ENCODE data around the gene LRP1B.
"Not testable (repeated sequence)": the region's sequence is repeated elsewhere in the genome, so short reads cannot be mapped to it uniquely, and the experiment has no call there.

The LRP1B gene

GRCh38 chr2:141058556-141058955 lies 1072.3 kb downstream of the LRP1B start:
- DNase-seq = no peak

- DNase-seq = no peak
Measured at GRCh38 chr2:141055531-141055930, 1075.3 kb downstream of the LRP1B start.

- DNase-seq = no peak
Measured at GRCh38 chr2:141048951-141049350, 1081.9 kb downstream of the LRP1B start.

GRCh38 chr2:141041281-141041680 lies 1089.5 kb downstream of the LRP1B start:
- no peak for DNase-seq

GRCh38 chr2:141038341-141038740 lies 1092.5 kb downstream of the LRP1B start:
- no peak for DNase-seq

- DNase-seq = no peak
Measured at GRCh38 chr2:141037361-141037760, 1093.5 kb downstream of the LRP1B start.

- DNase-seq = no peak
Measured at GRCh38 chr2:141035846-141036420, 1094.9 kb downstream of the LRP1B start.

GRCh38 chr2:141029428-141030078 lies 1101.3 kb downstream of the LRP1B start:
- DNase-seq = no peak

- no peak for DNase-seq
Measured at GRCh38 chr2:141027221-141027620, 1103.6 kb downstream of the LRP1B start.

- DNase-seq = no peak
Measured at GRCh38 chr2:141021611-141022010, 1109.2 kb downstream of the LRP1B start.

GRCh38 chr2:141021109-141021508 lies 1109.7 kb downstream of the LRP1B start:
- no peak for DNase-seq

GRCh38 chr2:141020346-141020745 lies 1110.5 kb downstream of the LRP1B start:
- no peak for DNase-seq

- DNase-seq = no peak
Measured at GRCh38 chr2:141015341-141016047, 1115.3 kb downstream of the LRP1B start.

- no peak for DNase-seq
Measured at GRCh38 chr2:141003967-141004657, 1126.7 kb downstream of the LRP1B start.

- no peak for DNase-seq
Measured at GRCh38 chr2:141001750-141002149, 1129.1 kb downstream of the LRP1B start.

- DNase-seq = no peak
Measured at GRCh38 chr2:140998577-140998976, 1132.2 kb downstream of the LRP1B start.

GRCh38 chr2:140998017-140998416 lies 1132.8 kb downstream of the LRP1B start:
- no peak for DNase-seq

- no peak for DNase-seq
Measured at GRCh38 chr2:140994856-140995255, 1136.0 kb downstream of the LRP1B start.

- no peak for DNase-seq
Measured at GRCh38 chr2:140990416-140990815, 1140.4 kb downstream of the LRP1B start.

- no peak for DNase-seq
Measured at GRCh38 chr2:140988597-140988996, 1142.2 kb downstream of the LRP1B start.

GRCh38 chr2:140986456-140986855 lies 1144.4 kb downstream of the LRP1B start:
- DNase-seq = no peak

- DNase-seq = no peak
Measured at GRCh38 chr2:140975237-140975636, 1155.6 kb downstream of the LRP1B start.

- DNase-seq = no peak
Measured at GRCh38 chr2:140972724-140973123, 1158.1 kb downstream of the LRP1B start.

GRCh38 chr2:140964324-140964723 lies 1166.5 kb downstream of the LRP1B start:
- not testable (repeated sequence) for DNase-seq
